ENCODE measurements around the gene TNNI3. TPM values are rescaled to one million over a fixed set of nuclear protein-coding genes. Genes with fewer than 3 reads are reported as not detected.

The TNNI3 gene
- total RNA-seq, 4 donors from 2014 or later: not detected

Small RNAs within 50 kb of the gene (small RNA-seq; reads per million reads assigned to genes)
- gene MIR7975 (not detected), gene RF01210 (not detected)

Other genes with a start within 250 kb of the TNNI3 start
- gene NLRP7, start 210.2 kb downstream of the TNNI3 start, total RNA-seq: not detected
- under 1 TPM in 1 of 4 donors, not detected in 3; under 0.01 TPM for gene NLRP2, start 191.4 kb downstream of the TNNI3 start, total RNA-seq
- 1 to 10 TPM in 1 of 4 donors, not detected in 3; 1.5 TPM for gene GP6, start 119.5 kb downstream of the TNNI3 start, total RNA-seq
- gene RDH13, start 94.6 kb downstream of the TNNI3 start, total RNA-seq: 10 to 100 TPM in 2 of 4 donors, 1 to 10 TPM in 2; 6.3 to 25.7 (median 12.7) TPM
- 1 to 10 TPM in 1 of 4 donors, under 1 TPM in 1, not detected in 2; 0.44 to 1.2 TPM for gene EPS8L1, start 81.9 kb downstream of the TNNI3 start, total RNA-seq
- 100 to 1,000 TPM; 113 to 270 (median 180) TPM for gene PPP1R12C, start 40.1 kb downstream of the TNNI3 start, total RNA-seq
- 1 to 10 TPM in 1 of 4 donors, under 1 TPM in 1, not detected in 2; 0.90 to 1.5 TPM for gene TNNT1, start 8.5 kb downstream of the TNNI3 start, total RNA-seq
- 1 to 10 TPM in 2 of 4 donors, not detected in 2; 1.2 to 2.7 TPM for gene DNAAF3, start 8.9 kb upstream of the TNNI3 start, total RNA-seq
- gene SYT5, start 22.6 kb upstream of the TNNI3 start, total RNA-seq: not detected
- gene PTPRH, start 51.8 kb upstream of the TNNI3 start, total RNA-seq: 1 to 10 TPM; 1.2 to 3.9 (median 2.1) TPM
- gene TMEM86B, start 71.0 kb upstream of the TNNI3 start, total RNA-seq: 1 to 10 TPM in 3 of 4 donors, under 1 TPM in 1; 0.44 to 8.6 (median 3.0) TPM
- gene PPP6R1, start 101.3 kb upstream of the TNNI3 start, total RNA-seq: 10 to 100 TPM; 35.4 to 56.7 (median 40.7) TPM
- 10 to 100 TPM; 33.7 to 49.6 (median 40.5) TPM for gene HSPBP1, start 122.4 kb upstream of the TNNI3 start, total RNA-seq
- 1 to 10 TPM; 4.6 to 6.9 (median 5.9) TPM for gene BRSK1, start 126.3 kb upstream of the TNNI3 start, total RNA-seq
- 10 to 100 TPM in 1 of 4 donors, 1 to 10 TPM in 3; 5.5 to 17.1 (median 7.7) TPM for gene TMEM150B, start 167.6 kb upstream of the TNNI3 start, total RNA-seq
- 10 to 100 TPM; 30.6 to 50.0 (median 41.2) TPM for gene KMT5C, start 182.1 kb upstream of the TNNI3 start, total RNA-seq
- gene COX6B2, start 197.0 kb upstream of the TNNI3 start, total RNA-seq: not detected
- gene GARIN5B, start 205.5 kb upstream of the TNNI3 start, total RNA-seq: not detected
- gene IL11, start 212.7 kb upstream of the TNNI3 start, total RNA-seq: under 1 TPM in 1 of 4 donors, not detected in 3; 0.21 TPM
- gene TMEM190, start 219.1 kb upstream of the TNNI3 start, total RNA-seq: 1 to 10 TPM in 1 of 4 donors, not detected in 3; 2.7 TPM
- gene TMEM238, start 226.6 kb upstream of the TNNI3 start, total RNA-seq: 1 to 10 TPM in 2 of 4 donors, under 1 TPM in 2; 0.63 to 7.5 (median 2.6) TPM
- gene RPL28, start 228.2 kb upstream of the TNNI3 start, total RNA-seq: 100 to 1,000 TPM; 266 to 574 (median 354) TPM